ENCODE measurements around the gene C7orf25.
"Not testable (repeated sequence)": the region's sequence is repeated elsewhere in the genome, so short reads cannot be mapped to it uniquely, and the experiment has no call there.

The C7orf25 gene

DNA sequence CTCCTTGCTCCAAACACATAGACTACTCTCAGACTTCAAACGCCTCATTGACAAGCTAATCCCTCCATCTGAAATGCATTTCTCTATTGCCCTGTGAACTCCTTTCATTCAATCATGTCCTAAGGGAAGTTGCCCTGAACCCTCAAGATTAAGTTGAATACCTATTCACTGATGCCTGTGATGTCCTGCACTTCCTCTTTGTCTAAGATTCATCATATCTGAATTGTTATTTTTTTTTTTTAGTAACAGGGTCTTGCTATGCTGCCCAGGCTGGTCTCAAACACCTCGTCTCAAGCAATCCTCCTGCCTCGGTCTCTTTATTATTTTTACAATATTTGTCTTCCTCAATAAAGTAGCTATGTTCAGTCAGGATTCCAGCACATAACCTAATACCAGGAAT is 16.9 kb upstream of the C7orf25 start:
- no peak for DNase-seq

DNA sequence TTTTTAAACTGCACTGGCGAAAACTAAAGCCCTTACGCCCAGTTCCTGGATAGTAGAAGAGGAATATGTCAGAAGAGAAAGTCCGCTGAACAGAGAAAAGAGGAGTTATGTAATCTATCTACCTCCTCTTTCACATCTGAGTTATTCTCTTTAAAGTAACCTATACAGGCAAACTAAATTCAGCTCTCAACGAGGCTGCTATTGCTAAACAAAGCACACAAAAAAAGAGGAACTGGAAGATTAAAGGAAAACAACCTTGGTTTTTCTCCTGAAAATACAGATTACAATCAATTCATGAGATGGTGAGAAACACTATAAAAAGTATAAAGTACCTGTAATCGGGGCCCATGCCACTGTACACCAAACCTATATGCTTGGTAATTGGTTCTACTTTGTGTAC is 14.3 kb upstream of the C7orf25 start:
- DNase-seq: no peak

- DNase-seq: no peak
Observed at GRCh38 chr7:42925630-42926029, 13.8 kb upstream of the C7orf25 start.

DNA sequence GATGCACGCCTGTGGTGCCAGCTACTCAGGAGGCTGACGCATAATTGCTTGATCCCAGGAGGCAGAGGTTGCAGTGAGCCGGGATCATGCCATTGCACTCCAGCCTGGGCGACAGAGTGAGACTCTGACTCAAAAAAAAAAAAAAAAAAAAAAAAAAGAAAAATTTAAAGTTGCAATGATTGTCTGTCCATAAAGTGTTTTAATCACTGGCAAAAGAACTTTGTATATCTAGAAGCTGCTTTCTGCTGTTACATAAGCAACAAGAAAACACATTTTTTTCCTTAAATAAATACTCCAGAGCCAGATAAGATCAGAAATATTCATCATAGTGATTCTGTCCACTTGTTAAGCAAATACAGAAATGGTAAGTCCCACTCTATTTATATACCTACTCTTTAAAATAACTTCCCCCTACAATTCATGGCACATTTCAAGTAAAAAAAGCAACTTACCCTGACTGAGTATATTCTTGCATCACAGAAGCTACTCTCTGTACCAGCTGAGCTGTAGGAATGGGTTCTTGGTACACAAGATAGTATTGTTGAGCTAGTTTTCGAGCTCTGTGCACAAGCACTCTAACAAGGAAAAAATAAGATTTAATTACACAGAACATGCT is 12.5 kb upstream of the C7orf25 start:
- no peak for DNase-seq

- no peak for DNase-seq
Observed at GRCh38 chr7:42922017-42922753, 10.3 kb upstream of the C7orf25 start.

DNA sequence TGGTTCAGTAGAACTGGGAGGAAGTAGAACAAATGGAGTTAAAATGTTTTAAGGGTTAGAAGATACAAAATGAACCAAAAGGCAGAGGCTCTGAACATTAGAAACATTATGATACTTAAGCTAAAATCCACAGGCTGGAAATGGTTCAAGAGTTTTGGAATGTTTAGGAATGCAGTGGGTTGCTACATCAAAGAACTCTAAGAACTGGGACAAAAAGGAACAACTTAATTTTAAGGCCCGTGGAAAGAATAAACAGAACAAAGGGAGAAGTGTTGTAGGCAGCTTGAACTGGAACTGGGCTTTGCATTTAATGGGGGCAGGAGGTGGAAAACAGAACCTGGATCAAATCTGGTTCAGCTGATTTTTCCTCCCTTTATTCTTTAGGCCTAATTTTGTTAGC is 3.5 kb upstream of the C7orf25 start:
- DNase-seq: no peak

- no peak for DNase-seq
Observed at GRCh38 chr7:42914421-42915045, 2.7 kb upstream of the C7orf25 start.

- DNase-seq: no peak
Observed at GRCh38 chr7:42914009-42914408, 2.1 kb upstream of the C7orf25 start.

DNA sequence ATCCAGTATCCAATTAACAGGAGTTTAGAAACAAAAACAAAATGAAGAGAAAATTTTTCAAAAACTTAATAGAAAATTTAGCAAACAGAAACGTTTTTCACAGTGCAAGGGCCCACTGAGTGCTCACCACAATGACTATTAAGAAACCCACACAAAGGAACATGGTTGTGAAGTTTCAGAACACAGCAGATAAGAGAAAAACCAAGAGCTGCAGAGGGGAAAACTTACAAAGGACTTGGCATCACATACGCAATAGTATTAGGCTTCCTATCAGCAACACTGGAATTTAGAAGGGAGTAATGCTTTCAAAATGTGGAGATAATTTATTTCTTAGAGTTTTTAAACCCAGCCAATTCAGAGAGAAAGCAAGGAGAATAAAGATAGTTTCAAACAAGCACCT is 1.7 kb upstream of the C7orf25 start:
- DNase-seq: no peak

DNA sequence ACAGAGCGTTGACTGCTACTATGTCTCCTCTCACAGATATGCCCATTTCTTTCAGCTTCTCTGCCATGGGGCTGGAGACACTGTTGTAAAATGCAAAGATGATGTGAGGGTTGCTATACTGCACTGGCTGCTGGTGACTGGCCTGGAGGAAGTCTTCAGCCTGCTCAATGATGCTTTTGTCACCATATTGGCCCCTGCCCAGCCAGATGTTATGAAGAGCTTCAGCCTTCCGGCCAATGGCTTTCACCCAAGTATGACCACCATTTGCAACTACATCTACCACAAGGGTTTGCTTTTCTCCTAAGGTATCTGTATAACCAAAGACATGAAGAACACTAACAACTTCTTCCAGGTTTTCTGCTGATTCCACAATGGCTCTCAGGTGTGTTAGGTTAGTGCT is 1.6 kb downstream of the C7orf25 start:
- no peak for DNase-seq

DNA sequence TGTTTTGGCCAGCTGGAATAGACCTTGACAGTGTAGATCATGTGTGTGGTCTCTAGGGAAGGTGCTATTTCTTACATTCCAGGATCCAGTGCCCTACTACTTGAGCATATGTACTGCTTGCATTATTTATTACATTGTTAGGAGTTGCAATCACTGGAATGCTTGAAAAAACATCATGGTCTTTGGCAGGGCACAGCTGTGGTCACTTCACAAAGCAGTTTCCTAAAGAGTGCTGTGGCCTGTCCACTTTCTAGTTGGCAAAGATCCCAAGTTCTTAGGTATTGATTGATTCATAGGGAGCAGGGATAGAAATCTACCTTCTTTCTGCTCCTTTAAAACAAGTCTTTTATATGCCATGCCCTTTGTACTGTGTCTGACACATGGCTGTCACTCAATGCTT is 4.6 kb downstream of the C7orf25 start:
- no peak for DNase-seq

DNA sequence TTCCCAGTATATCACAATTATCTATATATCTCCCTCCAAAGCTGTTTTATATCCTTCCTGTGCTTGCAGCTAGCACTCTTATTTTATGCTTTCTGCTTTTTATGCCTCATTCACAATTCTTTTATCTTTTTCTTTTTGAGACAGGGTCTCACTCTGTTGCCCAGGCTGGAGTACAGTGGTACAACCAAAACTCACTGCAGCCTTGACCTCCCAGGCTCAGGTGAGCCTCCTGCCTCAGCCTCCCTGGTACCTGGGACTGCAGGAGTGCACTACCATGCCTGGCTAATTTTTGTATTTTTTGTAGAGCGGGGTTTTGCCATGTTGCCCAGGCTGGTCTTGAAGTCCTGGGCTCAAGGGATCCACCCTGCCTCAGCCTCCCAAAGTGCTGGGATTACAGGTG is 5.7 kb downstream of the C7orf25 start:
- no peak for DNase-seq

GRCh38 chr7:42902331-42902730 is 9.5 kb downstream of the C7orf25 start:
- no peak for DNase-seq

- no peak for DNase-seq
Observed at GRCh38 chr7:42900842-42901241, 11.0 kb downstream of the C7orf25 start.

DNA sequence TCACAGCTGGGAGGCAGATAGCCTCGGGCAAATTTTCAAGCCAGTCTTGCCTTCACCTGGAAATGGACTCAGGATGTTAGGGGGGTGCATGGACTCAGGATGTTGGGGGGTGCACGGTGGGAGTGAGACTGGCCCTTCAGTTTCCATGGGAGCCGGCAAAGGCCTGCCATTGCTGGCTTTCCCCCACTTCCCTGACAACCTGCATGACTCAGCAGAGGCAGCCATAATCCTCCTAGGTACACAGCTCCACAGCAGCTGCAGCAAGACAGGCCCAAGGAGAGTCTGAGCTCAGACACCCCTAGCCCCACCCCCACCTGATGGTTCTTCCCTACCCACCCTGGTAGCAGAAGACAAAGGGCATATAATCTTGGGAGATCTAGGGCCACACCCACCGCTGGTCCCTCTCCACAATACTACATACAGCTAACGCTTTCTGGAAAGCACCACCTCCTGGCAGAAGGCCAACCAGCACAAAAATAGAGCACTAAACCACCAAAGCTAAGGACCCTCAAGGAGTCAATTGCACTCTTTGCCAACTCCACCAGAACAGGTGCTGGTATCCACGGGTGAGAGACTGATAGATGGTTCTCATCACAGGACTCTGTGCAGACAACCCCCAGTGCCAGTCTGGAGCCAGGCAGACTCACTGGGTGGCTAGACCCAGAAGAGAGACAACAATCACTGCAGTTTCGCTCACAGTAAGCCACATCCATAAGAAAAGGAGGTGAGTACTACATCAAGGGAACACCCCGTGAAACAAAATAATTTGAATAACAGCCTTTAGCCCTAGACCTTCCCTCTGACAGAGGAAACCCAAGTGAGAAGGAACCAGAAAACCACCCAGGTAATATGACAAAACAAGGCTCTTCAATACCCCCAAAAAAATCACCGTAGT is 18.3 kb downstream of the C7orf25 start:
- no peak for DNase-seq

- DNase-seq: no peak
Observed at GRCh38 chr7:42886893-42887505, 24.9 kb downstream of the C7orf25 start.

DNA sequence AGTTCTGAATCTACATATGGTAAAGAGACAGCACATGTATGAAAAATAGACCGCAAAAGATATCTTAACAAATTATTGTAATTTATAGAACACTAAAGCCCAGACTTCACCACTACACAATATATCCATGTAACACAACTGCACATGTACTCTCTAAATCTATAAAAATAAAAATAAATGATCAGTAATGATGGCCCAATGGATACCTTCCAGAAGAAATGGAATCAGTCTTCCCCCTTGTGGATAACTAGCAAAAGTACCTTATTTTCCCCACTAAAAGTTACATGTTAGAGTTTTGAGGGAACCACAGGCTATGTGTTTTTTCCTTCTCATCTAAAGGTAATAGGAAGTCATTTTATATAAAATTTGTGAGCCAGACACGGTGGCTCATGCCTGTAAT is 25.7 kb downstream of the C7orf25 start:
- no peak for DNase-seq

DNA sequence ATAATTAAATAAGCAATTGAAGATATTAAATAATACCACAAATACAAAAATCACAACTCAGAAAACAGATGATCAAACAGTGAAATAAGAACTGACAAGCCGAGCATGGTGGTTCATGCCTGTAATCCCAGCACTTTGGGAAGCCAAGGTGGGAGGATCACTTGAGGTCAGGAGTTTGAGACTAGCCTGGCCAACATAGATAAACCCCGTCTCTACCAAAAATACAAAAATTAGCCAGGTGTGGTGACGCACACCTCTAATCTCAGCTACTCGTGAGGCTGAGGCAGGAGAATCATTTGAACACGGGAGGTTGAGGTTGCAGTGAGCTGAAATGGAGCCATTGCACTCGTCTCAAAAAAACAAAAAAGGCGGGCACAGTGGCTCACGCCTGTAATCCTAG is 26.7 kb downstream of the C7orf25 start:
- not testable (repeated sequence) for DNase-seq

DNA sequence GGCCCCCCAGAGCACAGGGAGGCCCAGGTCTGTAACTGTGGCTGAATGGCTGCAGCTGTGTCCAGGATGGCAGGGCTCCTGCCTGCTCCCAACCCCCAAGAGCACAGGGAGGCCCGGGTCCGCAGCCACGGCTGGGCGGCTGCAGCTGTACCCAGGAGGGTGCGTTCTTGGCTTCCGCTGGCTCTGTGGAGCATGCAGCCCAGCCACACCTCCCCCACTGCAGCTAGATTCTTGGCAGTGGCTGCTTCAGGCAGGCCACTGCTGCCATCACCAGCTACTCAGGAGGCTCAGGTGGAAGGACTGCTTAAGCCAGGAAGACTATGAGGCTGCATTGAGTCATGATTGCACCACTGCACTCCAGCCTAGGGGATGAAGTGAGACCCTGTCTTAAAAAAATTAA is 27.9 kb downstream of the C7orf25 start:
- no peak for DNase-seq

DNA sequence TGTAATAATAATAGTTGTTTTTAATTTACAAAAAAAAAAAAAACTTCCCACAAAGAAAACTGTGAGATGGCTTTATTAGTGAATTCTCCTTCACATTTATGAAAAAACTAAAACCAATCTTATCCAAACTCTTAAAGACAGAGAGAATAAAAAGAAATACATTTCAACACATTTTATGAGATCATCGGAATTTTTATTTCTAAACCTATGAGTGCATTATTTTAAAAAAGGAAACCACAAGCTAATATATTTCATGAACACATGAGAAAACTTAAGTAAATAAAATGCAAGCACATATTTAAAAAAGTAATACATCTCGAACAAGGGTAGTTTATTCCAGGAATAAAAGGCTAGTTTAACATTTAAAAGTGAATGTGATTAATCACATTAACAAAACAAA is 31.5 kb downstream of the C7orf25 start:
- no peak for DNase-seq

DNA sequence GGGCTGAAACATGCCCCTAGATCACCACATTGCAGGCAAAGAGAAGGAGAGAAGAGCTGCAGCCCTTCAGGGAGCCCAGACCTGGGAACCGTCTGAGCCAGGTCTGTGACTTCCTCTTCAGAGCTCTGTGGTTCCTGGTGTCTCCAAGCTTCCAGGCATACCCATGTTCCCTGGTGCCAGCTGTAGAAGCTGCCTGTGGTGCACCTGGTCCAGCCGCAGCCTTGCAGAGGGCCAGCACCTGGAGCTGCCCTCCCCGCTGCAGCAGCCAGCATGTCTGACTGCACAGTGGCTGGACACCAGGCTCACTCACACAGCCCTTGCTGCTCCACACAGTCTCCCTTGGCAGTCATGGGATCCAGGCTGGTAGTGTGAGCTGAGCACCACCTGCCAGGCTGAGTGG is 33.6 kb downstream of the C7orf25 start:
- no peak for DNase-seq

GRCh38 chr7:42877862-42878261 is 34.0 kb downstream of the C7orf25 start:
- no peak for DNase-seq
